Neural cell (in vitro differentiated cells): Measurements from ENCODE around the gene DOCK2.

Experiments
- EZH2 ChIP-seq: fragments of 200-600, 300-800 bp; shearing (Covaris generic), sonication (generic); IDR thresholded peaks from 2 replicates; pipeline ENCODE4 v1.6.1; 2014; ENCODE audit warnings: antibody characterized with exemption, low read length, borderline replicate concordance, mild to moderate bottlenecking; ENCODE audit not compliant: insufficient read depth, poor library complexity, severe bottlenecking
- POLR2AphosphoS5 ChIP-seq: IDR thresholded peaks from 2 replicates; pipeline ENCODE4 v1.6.1; 2012
- TAF1 ChIP-seq: IDR thresholded peaks from 2 replicates; pipeline ENCODE4 v1.6.1; 2012; ENCODE audit warnings: low read depth
- TF ChIP-seq, protein P1 (sequence below): fragments of 450-650 bp; IDR thresholded peaks from 2 replicates; pipeline ENCODE4 v1.5.1; 2014; ENCODE audit warnings: antibody characterized with exemption, mild to moderate bottlenecking, moderate library complexity; ENCODE audit not compliant: poor library complexity, severe bottlenecking

DNA sequence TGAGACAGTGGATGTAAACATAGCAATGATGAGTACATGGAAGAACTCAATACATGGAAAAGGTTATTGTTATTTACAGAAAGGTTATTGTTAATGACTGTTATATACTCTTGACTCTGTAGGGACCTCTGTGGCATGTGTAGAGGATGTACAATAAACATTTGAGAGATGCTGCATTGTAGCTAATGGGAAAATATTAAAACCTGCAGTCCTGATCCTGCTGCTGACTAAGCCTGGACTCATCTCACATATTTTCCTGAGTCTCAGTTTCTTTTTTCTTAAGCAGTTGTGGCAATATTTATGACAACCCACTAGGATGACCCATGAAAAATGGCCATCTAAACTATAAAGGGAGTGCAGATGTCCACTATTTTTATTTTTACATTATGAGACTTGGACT is 75.4 kb downstream of the DOCK2 start:
- TF ChIP-seq EZH2 = no peak
- no peak for TF ChIP-seq TAF1
- TF ChIP-seq, protein P1, sequence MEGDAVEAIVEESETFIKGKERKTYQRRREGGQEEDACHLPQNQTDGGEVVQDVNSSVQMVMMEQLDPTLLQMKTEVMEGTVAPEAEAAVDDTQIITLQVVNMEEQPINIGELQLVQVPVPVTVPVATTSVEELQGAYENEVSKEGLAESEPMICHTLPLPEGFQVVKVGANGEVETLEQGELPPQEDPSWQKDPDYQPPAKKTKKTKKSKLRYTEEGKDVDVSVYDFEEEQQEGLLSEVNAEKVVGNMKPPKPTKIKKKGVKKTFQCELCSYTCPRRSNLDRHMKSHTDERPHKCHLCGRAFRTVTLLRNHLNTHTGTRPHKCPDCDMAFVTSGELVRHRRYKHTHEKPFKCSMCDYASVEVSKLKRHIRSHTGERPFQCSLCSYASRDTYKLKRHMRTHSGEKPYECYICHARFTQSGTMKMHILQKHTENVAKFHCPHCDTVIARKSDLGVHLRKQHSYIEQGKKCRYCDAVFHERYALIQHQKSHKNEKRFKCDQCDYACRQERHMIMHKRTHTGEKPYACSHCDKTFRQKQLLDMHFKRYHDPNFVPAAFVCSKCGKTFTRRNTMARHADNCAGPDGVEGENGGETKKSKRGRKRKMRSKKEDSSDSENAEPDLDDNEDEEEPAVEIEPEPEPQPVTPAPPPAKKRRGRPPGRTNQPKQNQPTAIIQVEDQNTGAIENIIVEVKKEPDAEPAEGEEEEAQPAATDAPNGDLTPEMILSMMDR = no peak
- no peak for TF ChIP-seq POLR2AphosphoS5
